CD14-positive monocyte (primary cell): ENCODE data around the gene DENND1A. TPM values are rescaled to one million over a fixed set of nuclear protein-coding genes. Genes with fewer than 3 reads are reported as not detected.

ENCODE experiments used
- DNase-seq, 3 donors: peaks; one replicate each; pipeline ENCODE4 v3.0.0-alpha.2; 2011 to 2022
- H2AFZ ChIP-seq: 2 replicates; pipeline ENCODE4 v1.6.0; 2012; ENCODE audit warnings: mild to moderate bottlenecking, low read depth, low read length, inconsistent platforms; ENCODE audit not compliant: insufficient read depth, poor library complexity, severe bottlenecking
- H3K27ac ChIP-seq, 2 donors: 1 replicate in 1 of 2; 2 replicates in 1 of 2; pipeline ENCODE4 v1.5.1; 2012 to 2013; ENCODE audit warnings: low read length in 2 of 2, control low read depth in 1 of 2, inconsistent platforms in 1 of 2, low read depth in 1 of 2, mild to moderate bottlenecking in 1 of 2
- H3K27me3 ChIP-seq, 2 donors: one replicate each; pipeline versions ENCODE4 v1.6.0 to v1.6.1; 2011 to 2013; ENCODE audit warnings: low read length in 2 of 2; ENCODE audit not compliant: control insufficient read depth in 2 of 2, insufficient read depth in 2 of 2
- H3K36me3 ChIP-seq, 2 donors: replicated peaks in 1 of 2; 1 replicate in 1 of 2; 2 replicates in 1 of 2; pipeline versions ENCODE4 v1.5.1 to v1.6.1; 2012 to 2013; ENCODE audit warnings: low read length in 2 of 2, control low read depth in 1 of 2, inconsistent platforms in 1 of 2, mild to moderate bottlenecking in 1 of 2; ENCODE audit not compliant: insufficient read depth in 2 of 2, control insufficient read depth in 1 of 2
- H3K4me1 ChIP-seq, 2 donors: 1 replicate in 1 of 2; 2 replicates in 1 of 2; pipeline versions ENCODE4 v1.5.1 to v1.6.1; 2012 to 2013; ENCODE audit warnings: low read length in 2 of 2, control low read depth in 1 of 2, inconsistent platforms in 1 of 2, mild to moderate bottlenecking in 1 of 2, moderate library complexity in 1 of 2; ENCODE audit not compliant: insufficient read depth in 2 of 2, control insufficient read depth in 1 of 2
- H3K4me2 ChIP-seq: replicated peaks from 2 replicates; pipeline ENCODE3; 2012; ENCODE audit warnings: low read length, moderate library complexity, mild to moderate bottlenecking; ENCODE audit not compliant: poor library complexity, severe bottlenecking; ENCODE audit errors: extremely low read depth
- H3K4me3 ChIP-seq, 3 experiments: fragments of 200-600 bp in 1 of 3; sonication (generic) in 1 of 3; replicated peaks in 1 of 3; 1 replicate in 2 of 3; 2 replicates in 1 of 3; pipeline ENCODE4 v1.5.1; 2011 to 2013; ENCODE audit warnings: low read length in 3 of 3, mild to moderate bottlenecking in 3 of 3, control low read depth in 2 of 3, low read depth in 2 of 3, inconsistent platforms in 1 of 3, moderate library complexity in 1 of 3
- H3K79me2 ChIP-seq: 2 replicates; pipeline ENCODE4 v1.6.0; 2012; ENCODE audit warnings: mild to moderate bottlenecking, control low read depth, inconsistent platforms, low read length, moderate library complexity; ENCODE audit not compliant: insufficient read depth
- H3K9ac ChIP-seq: 2 replicates; pipeline ENCODE4 v1.6.0; 2017; ENCODE audit warnings: low read length, mild to moderate bottlenecking; ENCODE audit not compliant: insufficient read depth, poor library complexity, severe bottlenecking
- H3K9me3 ChIP-seq, 2 donors: replicated peaks in 1 of 2; 1 replicate in 1 of 2; 2 replicates in 1 of 2; pipeline versions ENCODE4 v1.5.1 to v1.6.1; 2012 to 2013; ENCODE audit warnings: low read length in 2 of 2, control low read depth in 1 of 2; ENCODE audit not compliant: control insufficient read depth in 1 of 2, insufficient read depth in 1 of 2
- H4K20me1 ChIP-seq: 2 replicates; pipeline ENCODE4 v1.6.0; 2012; ENCODE audit warnings: mild to moderate bottlenecking, low read length, control low read depth, moderate library complexity; ENCODE audit not compliant: insufficient read depth
- H3K27ac Mint-ChIP-seq, 7 donors: one replicate each; pipeline ENCODE4 v1.8.0; 2020; ENCODE audit warnings: mild to moderate bottlenecking in 7 of 7, mixed read lengths in 7 of 7, moderate library complexity in 6 of 7, inconsistent platforms in 2 of 7
- H3K27me3 Mint-ChIP-seq, 3 donors: one replicate each; pipeline ENCODE4 v1.8.0; 2021 to 2022; ENCODE audit warnings: low read depth in 3 of 3, mild to moderate bottlenecking in 3 of 3, mixed read lengths in 3 of 3, moderate library complexity in 3 of 3, inconsistent platforms in 1 of 3
- H3K36me3 Mint-ChIP-seq, 2 donors: one replicate each; pipeline ENCODE4 v1.8.0; 2020; ENCODE audit warnings: mixed read lengths in 2 of 2, inconsistent platforms in 1 of 2, mild to moderate bottlenecking in 1 of 2
- H3K4me1 Mint-ChIP-seq: one replicate; pipeline ENCODE4 v1.8.0; 2020; ENCODE audit warnings: mild to moderate bottlenecking, mixed read lengths
- H3K4me3 Mint-ChIP-seq, 2 donors: one replicate each; pipeline ENCODE4 v1.8.0; 2020; ENCODE audit warnings: mild to moderate bottlenecking in 2 of 2, mixed read lengths in 2 of 2, moderate library complexity in 1 of 2
- H3K9me3 Mint-ChIP-seq, 7 donors: one replicate each; pipeline ENCODE4 v1.8.0; 2020 to 2022; ENCODE audit warnings: mixed read lengths in 7 of 7, mild to moderate bottlenecking in 6 of 7, moderate library complexity in 6 of 7, inconsistent platforms in 2 of 7
- CTCF ChIP-seq: fragments of 200-600 bp; IDR thresholded peaks from one replicate; pipeline ENCODE4 v1.8.0; 2022; ENCODE audit warnings: antibody characterized with exemption, mild to moderate bottlenecking
- WGBS: methylation state at CpG from one replicate; pipeline ENCODE4 v1.1.5; 2013; ENCODE audit warnings: missing lambda C conversion rate; ENCODE audit not compliant: insufficient coverage; 5-methylcytosine and 5-hydroxymethylcytosine counted together
- intact Hi-C, 2 donors: fragments of 100-400 bp; cut with micrococcal nuclease; formaldehyde crosslinking; loops; one replicate each; pipeline versions ENCODE4 v1.15.0 to v1.15.1; 2023
- polyA plus RNA-seq, 3 donors: library from polyadenylated mRNA; depleted of rRNA in 1 of 3; unstranded in 2 of 3; stranded (reverse) in 1 of 3; fragments of 300-500 nt in 2 of 3; fragments of >200 nt in 1 of 3; fragmentation: Illumina TruSeq in 2 of 3; gene quantifications; 1 replicate in 2 of 3; 2 replicates in 1 of 3; pipeline ENCODE4 v1.2.3, GENCODE V29; 2012 to 2021

The DENND1A gene
- polyA plus RNA-seq, 3 donors: 24.8 to 73.0 (median 29.4) TPM

DNA sequence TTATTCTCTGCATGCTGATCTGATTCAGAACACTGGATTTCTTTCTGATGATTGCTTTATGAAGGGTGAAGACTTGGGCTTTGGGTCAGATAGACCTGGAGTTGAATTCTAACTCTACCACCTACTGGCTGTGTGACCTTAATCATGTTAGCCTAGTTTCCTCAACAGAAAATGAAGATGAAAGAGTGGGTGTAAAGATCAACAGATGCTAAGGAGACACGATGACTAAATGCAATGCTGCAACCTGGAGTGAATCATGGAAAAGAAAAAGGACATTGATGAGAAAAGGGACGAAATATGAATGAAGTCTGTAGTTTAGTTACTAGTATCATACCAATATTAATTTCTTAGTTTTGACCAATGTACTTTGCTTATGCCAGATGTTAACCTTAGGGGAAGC, 27.8 kb upstream of the DENND1A start:
- DNase-seq: no peak
- Histone ChIP-seq H4K20me1 (no peaks in the 10 kb centered on the region), H3K79me2 (no peaks in the 10 kb centered on the region), H3K9me3 (no peaks in the 10 kb centered on the region), H2AFZ (no peak overlapping the region), H3K4me2 (no peak overlapping the region), H3K27me3 (peaks cover 5 to 8% of the 10 kb centered on the region in 2 donors), H3K27ac (no peak overlapping the region), H3K9ac (no peak overlapping the region), H3K4me1 (peaks cover 5 to 9% of the 10 kb centered on the region in 2 donors), H3K36me3 (no peaks in the 10 kb centered on the region), H3K4me3 (no peak overlapping the region)
- no CpG with 5 or more reads among the region's 2 CpGs for WGBS
- Mint-ChIP-seq H3K27me3 (peaks cover 6 to 40% (median 17%) of the 10 kb centered on the region in 3 donors), H3K4me1 (peaks cover 9% of the 10 kb centered on the region), H3K4me3 (no peak overlapping the region), H3K27ac (no peak overlapping the region), H3K36me3 (no peaks in the 10 kb centered on the region), H3K9me3 (peaks cover 0 to 2% (median 0%) of the 10 kb centered on the region in 7 donors)
- intact Hi-C loops: no loop called here
- TF ChIP-seq CTCF: no peak

DNA sequence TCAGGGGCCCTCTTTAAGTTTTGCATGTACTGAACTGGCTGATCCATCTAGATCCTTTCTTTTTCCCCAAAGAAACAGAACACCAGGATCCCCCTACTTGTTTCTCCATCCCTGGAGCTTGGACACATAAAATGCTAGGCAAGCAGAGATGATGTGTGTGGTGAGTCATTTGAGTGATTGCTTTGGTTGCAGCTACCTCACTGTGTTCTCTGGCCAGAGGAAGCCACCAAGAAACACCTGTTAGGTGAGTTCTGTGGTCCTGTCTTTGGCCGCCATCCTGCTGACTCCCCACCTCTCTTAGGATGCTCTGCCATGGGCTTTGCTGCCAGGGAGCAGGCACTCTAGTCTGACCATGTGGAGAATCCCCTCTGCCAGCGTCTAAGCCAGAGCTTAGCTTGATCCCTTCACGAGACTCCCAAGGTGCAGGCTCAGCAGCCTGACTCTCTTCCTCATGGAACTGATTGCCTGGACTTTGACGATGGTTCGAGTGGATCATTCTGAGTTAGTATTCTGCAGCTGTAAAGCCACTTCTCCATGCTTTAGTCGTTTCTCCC, 27.3 kb upstream of the DENND1A start:
- Mint-ChIP-seq H3K9me3 (peaks cover 0 to 2% (median 0%) of the 10 kb centered on the region in 7 donors), H3K36me3 (no peaks in the 10 kb centered on the region), H3K27ac (no peak overlapping the region), H3K4me1 (peaks cover 9% of the 10 kb centered on the region), H3K27me3 (peaks cover 6 to 41% (median 15%) of the 10 kb centered on the region in 3 donors), H3K4me3 (no peak overlapping the region)
- Histone ChIP-seq H3K27ac (no peak overlapping the region), H4K20me1 (no peaks in the 10 kb centered on the region), H2AFZ (no peak overlapping the region), H3K4me3 (no peak overlapping the region), H3K36me3 (no peaks in the 10 kb centered on the region), H3K27me3 (peaks cover 4 to 8% of the 10 kb centered on the region in 2 donors), H3K79me2 (no peaks in the 10 kb centered on the region), H3K4me1 (peaks cover 5 to 9% of the 10 kb centered on the region in 2 donors), H3K9me3 (no peaks in the 10 kb centered on the region), H3K9ac (no peak overlapping the region), H3K4me2 (no peak overlapping the region)
- intact Hi-C loops: no loop called here
- no peak for DNase-seq
- no peak for TF ChIP-seq CTCF
- 82% methylated on average over 6 of the region's 6 CpGs for WGBS
